GM12892 (cell line): ENCODE data around the gene DSP.

Experiments
- DNase-seq: peaks from one replicate; pipeline ENCODE4 v3.0.0; 2011; ENCODE audit not compliant: insufficient read length
- FAIRE-seq: peaks from 2 replicates; lab custom pipeline; 2011; peaks lifted over from hg19 to GRCh38; lab: Jason Lieb, UNC
- POLR2A ChIP-seq: IDR thresholded peaks from 2 replicates; pipeline ENCODE4 v1.6.1; 2011; ENCODE audit warnings: low read depth, low read length, control low read depth
- POLR2AphosphoS5 ChIP-seq: IDR thresholded peaks from 2 replicates; pipeline ENCODE4 v1.6.1; 2011; ENCODE audit warnings: low read depth, low read length, control low read depth
- TAF1 ChIP-seq: IDR thresholded peaks from 2 replicates; pipeline ENCODE4 v1.6.1; 2011; ENCODE audit warnings: low read depth, mild to moderate bottlenecking, control low read depth, low read length, borderline replicate concordance

The DSP gene

GRCh38 chr6:7566617-7567173 is 25.2 kb downstream of the DSP start:
- TF ChIP-seq POLR2A, result no peak
- no peak for TF ChIP-seq POLR2AphosphoS5
- TF ChIP-seq TAF1, result no peak
- no peak for FAIRE-seq

GRCh38 chr6:7568021-7568420 is 26.6 kb downstream of the DSP start:
- TF ChIP-seq POLR2AphosphoS5 (no peak), POLR2A (no peak), TAF1 (no peak)
- DNase-seq (no peak), FAIRE-seq (no peak)

More at GRCh38 chr6:7566617-7567173, 25.2 kb downstream of the DSP start:
- no peak for DNase-seq

GRCh38 chr6:7569082-7569481 is 27.6 kb downstream of the DSP start:
- no peak for TF ChIP-seq POLR2A
- no peak for TF ChIP-seq POLR2AphosphoS5
- no peak for TF ChIP-seq TAF1
- FAIRE-seq, result no peak
- no peak for DNase-seq

GRCh38 chr6:7572213-7572943 is 30.9 kb downstream of the DSP start:
- TF ChIP-seq POLR2AphosphoS5, result no peak
- TF ChIP-seq POLR2A, result no peak
- TF ChIP-seq TAF1, result no peak
- DNase-seq (no peak), FAIRE-seq (no peak)

GRCh38 chr6:7574500-7574899 is 33.0 kb downstream of the DSP start:
- TF ChIP-seq POLR2A (no peak), POLR2AphosphoS5 (no peak), TAF1 (no peak)
- no peak for DNase-seq
- no peak for FAIRE-seq

- FAIRE-seq (no peak), DNase-seq (no peak)
- TF ChIP-seq POLR2AphosphoS5 (no peak), TAF1 (no peak), POLR2A (no peak)
These were observed 37.0 kb downstream of the DSP start for GRCh38 chr6:7578516-7578915.

- no peak for FAIRE-seq
- no peak for TF ChIP-seq POLR2A
- no peak for TF ChIP-seq TAF1
- no peak for TF ChIP-seq POLR2AphosphoS5
- no peak for DNase-seq
These were observed 37.5 kb downstream of the DSP start for GRCh38 chr6:7578931-7579330.

- DNase-seq (no peak), FAIRE-seq (no peak)
- TF ChIP-seq TAF1 (no peak), POLR2A (no peak)
These were observed 38.4 kb downstream of the DSP start for GRCh38 chr6:7579851-7580250.

- no peak for FAIRE-seq
These were observed 39.1 kb downstream of the DSP start for GRCh38 chr6:7580537-7580926.

GRCh38 chr6:7580927-7581618 is 39.6 kb downstream of the DSP start:
- TF ChIP-seq POLR2A (no peak), TAF1 (no peak), POLR2AphosphoS5 (no peak)
- FAIRE-seq, result no peak
- no peak for DNase-seq

More at GRCh38 chr6:7580537-7580926, 39.1 kb downstream of the DSP start:
- no peak for TF ChIP-seq POLR2A
- TF ChIP-seq POLR2AphosphoS5, result no peak
- TF ChIP-seq TAF1, result no peak
- DNase-seq, result no peak

- TF ChIP-seq POLR2A, result no peak
- no peak for TF ChIP-seq TAF1
- no peak for TF ChIP-seq POLR2AphosphoS5
- no peak for DNase-seq
- no peak for FAIRE-seq
These were observed 43.9 kb downstream of the DSP start for GRCh38 chr6:7585287-7585930.

GRCh38 chr6:7587631-7588100 is 46.2 kb downstream of the DSP start:
- FAIRE-seq, result no peak
- TF ChIP-seq POLR2A, result no peak
- DNase-seq, result no peak
